Body of pancreas (tissue), 4 donors: Measurements from ENCODE around the gene NOTUM.

ENCODE experiments used
- POLR2A ChIP-seq, 3 donors: fragments of 450-650 bp; IDR thresholded peaks; one replicate each; pipeline ENCODE4 v1.6.1; 2016; ENCODE audit warnings: antibody characterized with exemption in 3 of 3, mild to moderate bottlenecking in 2 of 3
- TF ChIP-seq, protein P1 (sequence below), 7 experiments: fragments of 450-650 bp in 4 of 7; fragments of 200-600 bp in 3 of 7; sonication (generic) in 3 of 7; IDR thresholded peaks; one replicate each; pipeline ENCODE4 v1.5.1; 2016 to 2019; ENCODE audit warnings: antibody characterized with exemption in 7 of 7

DNA sequence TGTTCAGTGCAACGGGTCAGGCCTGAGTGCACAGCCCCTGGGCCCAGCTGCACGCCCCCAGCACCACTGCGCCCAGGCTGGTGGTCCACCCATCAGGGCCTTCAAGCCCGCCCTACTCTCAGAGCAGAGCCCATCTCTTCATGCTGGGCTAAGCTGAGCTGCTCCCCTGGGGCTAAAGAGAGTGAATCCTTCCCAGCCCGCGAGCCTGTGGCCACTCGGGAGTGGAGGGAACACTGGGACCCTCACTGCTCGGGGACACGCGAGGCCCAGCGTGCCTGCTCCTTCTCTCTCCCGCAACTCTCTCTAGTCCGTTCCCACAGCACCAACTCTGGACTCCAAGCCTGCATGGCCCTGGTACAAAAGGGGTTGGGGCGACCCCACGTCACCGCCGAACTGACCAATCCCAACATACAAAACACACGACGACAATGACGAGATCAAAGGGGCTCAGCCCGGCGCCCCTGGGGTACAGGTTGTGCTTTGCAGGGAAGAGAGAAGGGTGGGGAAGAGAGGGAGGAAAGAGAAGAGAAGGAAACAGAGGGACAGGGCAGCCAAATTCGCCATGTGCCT lies 38.9 kb downstream of the NOTUM start:
- TF ChIP-seq, protein P1, sequence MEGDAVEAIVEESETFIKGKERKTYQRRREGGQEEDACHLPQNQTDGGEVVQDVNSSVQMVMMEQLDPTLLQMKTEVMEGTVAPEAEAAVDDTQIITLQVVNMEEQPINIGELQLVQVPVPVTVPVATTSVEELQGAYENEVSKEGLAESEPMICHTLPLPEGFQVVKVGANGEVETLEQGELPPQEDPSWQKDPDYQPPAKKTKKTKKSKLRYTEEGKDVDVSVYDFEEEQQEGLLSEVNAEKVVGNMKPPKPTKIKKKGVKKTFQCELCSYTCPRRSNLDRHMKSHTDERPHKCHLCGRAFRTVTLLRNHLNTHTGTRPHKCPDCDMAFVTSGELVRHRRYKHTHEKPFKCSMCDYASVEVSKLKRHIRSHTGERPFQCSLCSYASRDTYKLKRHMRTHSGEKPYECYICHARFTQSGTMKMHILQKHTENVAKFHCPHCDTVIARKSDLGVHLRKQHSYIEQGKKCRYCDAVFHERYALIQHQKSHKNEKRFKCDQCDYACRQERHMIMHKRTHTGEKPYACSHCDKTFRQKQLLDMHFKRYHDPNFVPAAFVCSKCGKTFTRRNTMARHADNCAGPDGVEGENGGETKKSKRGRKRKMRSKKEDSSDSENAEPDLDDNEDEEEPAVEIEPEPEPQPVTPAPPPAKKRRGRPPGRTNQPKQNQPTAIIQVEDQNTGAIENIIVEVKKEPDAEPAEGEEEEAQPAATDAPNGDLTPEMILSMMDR (IDR thresholded peaks at IDR 0.05), result no peak
- no peak for TF ChIP-seq POLR2A (IDR thresholded peaks at IDR 0.05)
